HepG2 (cell line): ENCODE data around the gene NEAT1. TPM values are rescaled to one million over a fixed set of nuclear protein-coding genes. Genes with fewer than 3 reads are reported as not detected.

Source experiments
- ELF3 ChIP-seq: IDR thresholded peaks from 2 replicates; pipeline ENCODE4 v1.6.1; 2016; ENCODE audit warnings: missing genetic modification reagents, missing compliant biosample characterization
- IKZF1 ChIP-seq: fragments of 450-650 bp; IDR thresholded peaks from 2 replicates; pipeline ENCODE4 v1.7.1; 2016
- JARID2 ChIP-seq: sonication (generic); formaldehyde crosslinking; IDR thresholded peaks from 2 replicates; pipeline ENCODE4 v1.8.1; 2023; ENCODE audit warnings: missing genetic modification reagents, inconsistent platforms; ENCODE audit not compliant: insufficient replicate concordance
- MTF2 ChIP-seq: sonication (generic); formaldehyde crosslinking; IDR thresholded peaks from 2 replicates; pipeline ENCODE4 v1.5.0; 2020; ENCODE audit warnings: missing genetic modification reagents, borderline replicate concordance
- ZNF33B ChIP-seq: sonication (generic); formaldehyde crosslinking; IDR thresholded peaks from 2 replicates; pipeline ENCODE4 v1.5.1; 2020; ENCODE audit warnings: mild to moderate bottlenecking, missing genetic modification reagents
- ZNF556 ChIP-seq: sonication (generic); formaldehyde crosslinking; IDR thresholded peaks from 2 replicates; pipeline ENCODE4 v1.4.0; 2020; ENCODE audit warnings: mild to moderate bottlenecking, missing genetic modification reagents, borderline replicate concordance
- ZNF749 ChIP-seq: sonication (generic); formaldehyde crosslinking; IDR thresholded peaks from 2 replicates; pipeline ENCODE4 v1.8.0; 2022; ENCODE audit warnings: mild to moderate bottlenecking, missing genetic modification reagents, moderate library complexity, borderline replicate concordance
- ZNF782 ChIP-seq: sonication (generic); formaldehyde crosslinking; IDR thresholded peaks from 2 replicates; pipeline ENCODE4 v1.4.0; 2020; ENCODE audit warnings: missing genetic modification reagents, mild to moderate bottlenecking, borderline replicate concordance
- ZSCAN25 ChIP-seq: sonication (generic); formaldehyde crosslinking; IDR thresholded peaks from 2 replicates; pipeline ENCODE4 v1.8.0; 2022; ENCODE audit warnings: mild to moderate bottlenecking, missing genetic modification reagents
- polyA plus RNA-seq, 8 experiments: library from polyadenylated mRNA; depleted of rRNA in 3 of 8; stranded (reverse) in 7 of 8; unstranded in 1 of 8; fragments of >200 nt; fragmentation: Illumina TruSeq in 4 of 8; extraction: Trizol in 4 of 8; gene quantifications; 2 replicates each; pipeline versions ENCODE4 v1.2.1 to v1.2.3, GENCODE V29; 2011 to 2016; ENCODE audit warnings: low read depth in 4 of 8, missing spikeins in 1 of 8, mixed read lengths in 1 of 8; ENCODE audit not compliant: insufficient read depth in 1 of 8
- total RNA-seq, 5 experiments: library from RNA; depleted of rRNA; stranded (reverse); fragments of >200 nt; fragmentation: Illumina TruSeq; extraction: Trizol; gene quantifications; 2 replicates each; pipeline ENCODE4 v1.2.3, GENCODE V29; 2016; ENCODE audit warnings: low read depth in 1 of 5
- TF ChIP-seq, protein P1 (sequence below): sonication (generic); formaldehyde crosslinking; IDR thresholded peaks from 2 replicates; pipeline ENCODE4 v1.8.1; 2023; ENCODE audit warnings: mild to moderate bottlenecking, inconsistent platforms, moderate library complexity, missing genetic modification reagents, borderline replicate concordance
- TF ChIP-seq, protein P2 (sequence below): sonication (generic); formaldehyde crosslinking; IDR thresholded peaks from 2 replicates; pipeline ENCODE4 v1.4.0; 2020; ENCODE audit warnings: missing genetic modification reagents
- TF ChIP-seq, protein P3 (sequence below): sonication (generic); formaldehyde crosslinking; IDR thresholded peaks from 2 replicates; pipeline ENCODE4 v1.4.0; 2020; ENCODE audit warnings: missing genetic modification reagents, borderline replicate concordance
- TF ChIP-seq, protein P4 (sequence below): sonication (generic); formaldehyde crosslinking; IDR thresholded peaks from 2 replicates; pipeline ENCODE4 v1.4.0; 2020; ENCODE audit warnings: mild to moderate bottlenecking, missing genetic modification reagents
- TF ChIP-seq, protein P5 (sequence below): sonication (generic); formaldehyde crosslinking; IDR thresholded peaks from 2 replicates; pipeline ENCODE4 v1.8.0; 2022; ENCODE audit warnings: missing genetic modification reagents, mild to moderate bottlenecking, moderate library complexity, borderline replicate concordance

The NEAT1 gene
- total and polyA plus RNA-seq, 2 of the 13 experiments (the other 11 are each of a cell fraction or from before 2014, with no cell fraction given) = 20.5 to 41.2 TPM

DNA sequence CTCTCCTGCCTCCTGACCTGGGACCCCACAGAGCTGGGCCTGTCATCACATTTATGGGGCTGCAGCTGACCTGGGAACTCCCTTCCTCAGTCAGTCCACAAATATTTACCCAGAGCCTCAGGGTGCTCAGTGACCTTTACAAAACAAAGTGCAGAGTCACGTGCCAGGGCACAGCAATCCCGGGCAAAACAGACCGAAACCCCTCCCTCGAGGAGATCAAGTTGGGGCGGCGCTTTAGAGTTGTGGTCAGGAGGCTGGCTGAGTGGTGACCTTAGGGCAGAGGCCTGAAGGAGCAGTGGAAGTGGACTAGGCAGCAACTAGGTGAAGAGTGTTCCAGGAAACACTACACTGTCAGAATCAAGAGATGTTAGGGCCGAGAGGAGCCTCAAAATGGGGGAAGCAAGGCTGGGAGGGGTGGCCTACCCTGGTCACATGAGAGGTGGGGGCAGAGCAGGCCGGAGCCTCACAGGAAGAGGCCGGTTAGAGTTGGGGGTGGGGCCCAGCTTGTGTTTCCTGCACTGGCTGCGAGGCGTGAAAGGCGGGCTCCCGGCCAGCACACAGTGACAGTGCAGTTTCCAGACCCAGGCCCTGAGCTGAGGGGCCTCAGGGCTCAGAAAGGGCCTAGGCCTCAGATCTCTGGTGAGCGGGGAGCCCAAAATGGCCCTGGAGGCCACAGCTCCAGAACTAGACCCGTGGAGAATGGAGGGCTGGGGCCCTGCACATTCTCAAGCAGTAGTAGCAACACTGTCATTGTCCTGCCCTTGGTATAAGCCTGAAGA, 3.7 kb upstream of the NEAT1 start (continued):
- TF ChIP-seq, protein P1, sequence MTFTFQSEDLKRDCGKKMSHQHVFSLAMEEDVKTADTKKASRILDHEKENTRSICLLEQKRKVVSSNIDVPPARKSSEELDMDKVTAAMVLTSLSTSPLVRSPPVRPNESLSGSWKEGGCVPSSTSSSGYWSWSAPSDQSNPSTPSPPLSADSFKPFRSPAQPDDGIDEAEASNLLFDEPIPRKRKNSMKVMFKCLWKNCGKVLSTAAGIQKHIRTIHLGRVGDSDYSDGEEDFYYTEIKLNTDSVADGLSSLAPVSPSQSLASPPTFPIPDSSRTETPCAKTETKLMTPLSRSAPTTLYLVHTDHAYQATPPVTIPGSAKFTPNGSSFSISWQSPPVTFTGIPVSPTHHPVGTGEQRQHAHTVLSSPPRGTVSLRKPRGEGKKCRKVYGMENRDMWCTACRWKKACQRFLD (CRISPR knock-in tag) = peak; percentile 25
- no peak; the same call in 1 of the 2 replicates for TF ChIP-seq ZNF33B (CRISPR knock-in tag)
- no peak for TF ChIP-seq MTF2 (CRISPR knock-in tag)
- TF ChIP-seq ZNF749 (CRISPR knock-in tag) = peak; percentile 83; the same call in 1 of the 2 replicates
- no peak for TF ChIP-seq ZNF782
- TF ChIP-seq, protein P2, sequence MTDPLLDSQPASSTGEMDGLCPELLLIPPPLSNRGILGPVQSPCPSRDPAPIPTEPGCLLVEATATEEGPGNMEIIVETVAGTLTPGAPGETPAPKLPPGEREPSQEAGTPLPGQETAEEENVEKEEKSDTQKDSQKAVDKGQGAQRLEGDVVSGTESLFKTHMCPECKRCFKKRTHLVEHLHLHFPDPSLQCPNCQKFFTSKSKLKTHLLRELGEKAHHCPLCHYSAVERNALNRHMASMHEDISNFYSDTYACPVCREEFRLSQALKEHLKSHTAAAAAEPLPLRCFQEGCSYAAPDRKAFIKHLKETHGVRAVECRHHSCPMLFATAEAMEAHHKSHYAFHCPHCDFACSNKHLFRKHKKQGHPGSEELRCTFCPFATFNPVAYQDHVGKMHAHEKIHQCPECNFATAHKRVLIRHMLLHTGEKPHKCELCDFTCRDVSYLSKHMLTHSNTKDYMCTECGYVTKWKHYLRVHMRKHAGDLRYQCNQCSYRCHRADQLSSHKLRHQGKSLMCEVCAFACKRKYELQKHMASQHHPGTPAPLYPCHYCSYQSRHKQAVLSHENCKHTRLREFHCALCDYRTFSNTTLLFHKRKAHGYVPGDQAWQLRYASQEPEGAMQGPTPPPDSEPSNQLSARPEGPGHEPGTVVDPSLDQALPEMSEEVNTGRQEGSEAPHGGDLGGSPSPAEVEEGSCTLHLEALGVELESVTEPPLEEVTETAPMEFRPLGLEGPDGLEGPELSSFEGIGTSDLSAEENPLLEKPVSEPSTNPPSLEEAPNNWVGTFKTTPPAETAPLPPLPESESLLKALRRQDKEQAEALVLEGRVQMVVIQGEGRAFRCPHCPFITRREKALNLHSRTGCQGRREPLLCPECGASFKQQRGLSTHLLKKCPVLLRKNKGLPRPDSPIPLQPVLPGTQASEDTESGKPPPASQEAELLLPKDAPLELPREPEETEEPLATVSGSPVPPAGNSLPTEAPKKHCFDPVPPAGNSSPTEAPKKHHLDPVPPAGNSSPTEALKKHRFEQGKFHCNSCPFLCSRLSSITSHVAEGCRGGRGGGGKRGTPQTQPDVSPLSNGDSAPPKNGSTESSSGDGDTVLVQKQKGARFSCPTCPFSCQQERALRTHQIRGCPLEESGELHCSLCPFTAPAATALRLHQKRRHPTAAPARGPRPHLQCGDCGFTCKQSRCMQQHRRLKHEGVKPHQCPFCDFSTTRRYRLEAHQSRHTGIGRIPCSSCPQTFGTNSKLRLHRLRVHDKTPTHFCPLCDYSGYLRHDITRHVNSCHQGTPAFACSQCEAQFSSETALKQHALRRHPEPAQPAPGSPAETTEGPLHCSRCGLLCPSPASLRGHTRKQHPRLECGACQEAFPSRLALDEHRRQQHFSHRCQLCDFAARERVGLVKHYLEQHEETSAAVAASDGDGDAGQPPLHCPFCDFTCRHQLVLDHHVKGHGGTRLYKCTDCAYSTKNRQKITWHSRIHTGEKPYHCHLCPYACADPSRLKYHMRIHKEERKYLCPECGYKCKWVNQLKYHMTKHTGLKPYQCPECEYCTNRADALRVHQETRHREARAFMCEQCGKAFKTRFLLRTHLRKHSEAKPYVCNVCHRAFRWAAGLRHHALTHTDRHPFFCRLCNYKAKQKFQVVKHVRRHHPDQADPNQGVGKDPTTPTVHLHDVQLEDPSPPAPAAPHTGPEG = peak; percentile 71
- peak; percentile 29 for TF ChIP-seq ZNF556 (CRISPR knock-in tag)
- TF ChIP-seq, protein P3, sequence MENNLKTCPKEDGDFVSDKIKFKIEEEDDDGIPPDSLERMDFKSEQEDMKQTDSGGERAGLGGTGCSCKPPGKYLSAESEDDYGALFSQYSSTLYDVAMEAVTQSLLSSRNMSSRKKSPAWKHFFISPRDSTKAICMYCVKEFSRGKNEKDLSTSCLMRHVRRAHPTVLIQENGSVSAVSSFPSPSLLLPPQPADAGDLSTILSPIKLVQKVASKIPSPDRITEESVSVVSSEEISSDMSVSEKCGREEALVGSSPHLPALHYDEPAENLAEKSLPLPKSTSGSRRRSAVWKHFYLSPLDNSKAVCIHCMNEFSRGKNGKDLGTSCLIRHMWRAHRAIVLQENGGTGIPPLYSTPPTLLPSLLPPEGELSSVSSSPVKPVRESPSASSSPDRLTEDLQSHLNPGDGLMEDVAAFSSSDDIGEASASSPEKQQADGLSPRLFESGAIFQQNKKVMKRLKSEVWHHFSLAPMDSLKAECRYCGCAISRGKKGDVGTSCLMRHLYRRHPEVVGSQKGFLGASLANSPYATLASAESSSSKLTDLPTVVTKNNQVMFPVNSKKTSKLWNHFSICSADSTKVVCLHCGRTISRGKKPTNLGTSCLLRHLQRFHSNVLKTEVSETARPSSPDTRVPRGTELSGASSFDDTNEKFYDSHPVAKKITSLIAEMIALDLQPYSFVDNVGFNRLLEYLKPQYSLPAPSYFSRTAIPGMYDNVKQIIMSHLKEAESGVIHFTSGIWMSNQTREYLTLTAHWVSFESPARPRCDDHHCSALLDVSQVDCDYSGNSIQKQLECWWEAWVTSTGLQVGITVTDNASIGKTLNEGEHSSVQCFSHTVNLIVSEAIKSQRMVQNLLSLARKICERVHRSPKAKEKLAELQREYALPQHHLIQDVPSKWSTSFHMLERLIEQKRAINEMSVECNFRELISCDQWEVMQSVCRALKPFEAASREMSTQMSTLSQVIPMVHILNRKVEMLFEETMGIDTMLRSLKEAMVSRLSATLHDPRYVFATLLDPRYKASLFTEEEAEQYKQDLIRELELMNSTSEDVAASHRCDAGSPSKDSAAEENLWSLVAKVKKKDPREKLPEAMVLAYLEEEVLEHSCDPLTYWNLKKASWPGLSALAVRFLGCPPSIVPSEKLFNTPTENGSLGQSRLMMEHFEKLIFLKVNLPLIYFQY (CRISPR knock-in tag) = no peak
- peak; percentile 55 for TF ChIP-seq ZSCAN25 (CRISPR knock-in tag)
- TF ChIP-seq, protein P4, sequence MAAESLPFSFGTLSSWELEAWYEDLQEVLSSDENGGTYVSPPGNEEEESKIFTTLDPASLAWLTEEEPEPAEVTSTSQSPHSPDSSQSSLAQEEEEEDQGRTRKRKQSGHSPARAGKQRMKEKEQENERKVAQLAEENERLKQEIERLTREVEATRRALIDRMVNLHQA (CRISPR knock-in tag) = no peak
- TF ChIP-seq, protein P5, sequence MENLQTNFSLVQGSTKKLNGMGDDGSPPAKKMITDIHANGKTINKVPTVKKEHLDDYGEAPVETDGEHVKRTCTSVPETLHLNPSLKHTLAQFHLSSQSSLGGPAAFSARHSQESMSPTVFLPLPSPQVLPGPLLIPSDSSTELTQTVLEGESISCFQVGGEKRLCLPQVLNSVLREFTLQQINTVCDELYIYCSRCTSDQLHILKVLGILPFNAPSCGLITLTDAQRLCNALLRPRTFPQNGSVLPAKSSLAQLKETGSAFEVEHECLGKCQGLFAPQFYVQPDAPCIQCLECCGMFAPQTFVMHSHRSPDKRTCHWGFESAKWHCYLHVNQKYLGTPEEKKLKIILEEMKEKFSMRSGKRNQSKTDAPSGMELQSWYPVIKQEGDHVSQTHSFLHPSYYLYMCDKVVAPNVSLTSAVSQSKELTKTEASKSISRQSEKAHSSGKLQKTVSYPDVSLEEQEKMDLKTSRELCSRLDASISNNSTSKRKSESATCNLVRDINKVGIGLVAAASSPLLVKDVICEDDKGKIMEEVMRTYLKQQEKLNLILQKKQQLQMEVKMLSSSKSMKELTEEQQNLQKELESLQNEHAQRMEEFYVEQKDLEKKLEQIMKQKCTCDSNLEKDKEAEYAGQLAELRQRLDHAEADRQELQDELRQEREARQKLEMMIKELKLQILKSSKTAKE (CRISPR knock-in tag) = peak; percentile 99
- peak; percentile 30 for TF ChIP-seq ELF3 (CRISPR knock-in tag)
- TF ChIP-seq JARID2 (CRISPR knock-in tag) = no peak
- TF ChIP-seq IKZF1 = no peak
